PFSK-1 (cell line): ENCODE data around the gene GPR137B.

Experiments used
- FOXP2 ChIP-seq: optimal IDR thresholded peaks from 2 replicates; pipeline ENCODE3; 2011; ENCODE audit warnings: borderline replicate concordance, control low read depth, inconsistent platforms; ENCODE audit not compliant: insufficient read depth; ENCODE audit errors: extremely low read length, extremely low read depth
- POLR2AphosphoS5 ChIP-seq: IDR thresholded peaks from 2 replicates; pipeline ENCODE4 v1.6.1; 2012; ENCODE audit warnings: low read depth, mild to moderate bottlenecking, control low read depth, low read length, moderate library complexity
- SIN3A ChIP-seq: IDR thresholded peaks from 2 replicates; pipeline ENCODE4 v1.6.1; 2012; ENCODE audit warnings: mild to moderate bottlenecking, low read length, moderate library complexity, borderline replicate concordance; ENCODE audit not compliant: insufficient read depth
- TAF1 ChIP-seq: IDR thresholded peaks from 2 replicates; pipeline ENCODE4 v1.6.1; 2012; ENCODE audit warnings: low read length, control low read depth, borderline replicate concordance; ENCODE audit not compliant: insufficient read depth
- TF ChIP-seq, protein P1 (sequence below), 2 experiments: IDR thresholded peaks; 2 replicates each; pipeline versions ENCODE4 v1.6.1 to v1.8.0; 2011 to 2012; ENCODE audit warnings: low read depth in 2 of 2, low read length in 2 of 2, control low read depth in 1 of 2, inconsistent platforms in 1 of 2, mild to moderate bottlenecking in 1 of 2, moderate library complexity in 1 of 2; ENCODE audit not compliant: insufficient read depth in 1 of 2

GPR137B gene

DNA sequence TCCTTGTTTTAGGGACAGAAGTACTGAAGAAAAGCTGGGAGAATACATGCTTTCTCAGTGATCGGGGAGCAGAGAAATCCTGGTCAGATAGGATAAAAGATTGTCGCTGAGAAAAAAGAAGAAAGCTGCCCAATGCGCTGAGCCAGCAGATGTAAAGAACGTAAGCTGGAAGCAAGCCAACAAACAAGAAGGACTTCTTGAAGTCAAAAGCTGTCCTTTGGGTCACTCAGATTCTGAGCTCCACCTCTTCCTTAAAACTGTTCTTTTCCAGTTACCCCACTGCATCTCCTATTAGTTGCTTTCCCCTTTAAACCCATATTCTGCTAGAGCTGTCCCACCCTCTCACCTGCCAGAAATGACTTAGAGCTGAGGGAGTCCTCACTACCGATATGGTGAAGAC, 64.8 kb downstream of the GPR137B start:
- TF ChIP-seq SIN3A (no peak), TAF1 (no peak), FOXP2 (no peak), POLR2AphosphoS5 (no peak)
- TF ChIP-seq, protein P1, sequence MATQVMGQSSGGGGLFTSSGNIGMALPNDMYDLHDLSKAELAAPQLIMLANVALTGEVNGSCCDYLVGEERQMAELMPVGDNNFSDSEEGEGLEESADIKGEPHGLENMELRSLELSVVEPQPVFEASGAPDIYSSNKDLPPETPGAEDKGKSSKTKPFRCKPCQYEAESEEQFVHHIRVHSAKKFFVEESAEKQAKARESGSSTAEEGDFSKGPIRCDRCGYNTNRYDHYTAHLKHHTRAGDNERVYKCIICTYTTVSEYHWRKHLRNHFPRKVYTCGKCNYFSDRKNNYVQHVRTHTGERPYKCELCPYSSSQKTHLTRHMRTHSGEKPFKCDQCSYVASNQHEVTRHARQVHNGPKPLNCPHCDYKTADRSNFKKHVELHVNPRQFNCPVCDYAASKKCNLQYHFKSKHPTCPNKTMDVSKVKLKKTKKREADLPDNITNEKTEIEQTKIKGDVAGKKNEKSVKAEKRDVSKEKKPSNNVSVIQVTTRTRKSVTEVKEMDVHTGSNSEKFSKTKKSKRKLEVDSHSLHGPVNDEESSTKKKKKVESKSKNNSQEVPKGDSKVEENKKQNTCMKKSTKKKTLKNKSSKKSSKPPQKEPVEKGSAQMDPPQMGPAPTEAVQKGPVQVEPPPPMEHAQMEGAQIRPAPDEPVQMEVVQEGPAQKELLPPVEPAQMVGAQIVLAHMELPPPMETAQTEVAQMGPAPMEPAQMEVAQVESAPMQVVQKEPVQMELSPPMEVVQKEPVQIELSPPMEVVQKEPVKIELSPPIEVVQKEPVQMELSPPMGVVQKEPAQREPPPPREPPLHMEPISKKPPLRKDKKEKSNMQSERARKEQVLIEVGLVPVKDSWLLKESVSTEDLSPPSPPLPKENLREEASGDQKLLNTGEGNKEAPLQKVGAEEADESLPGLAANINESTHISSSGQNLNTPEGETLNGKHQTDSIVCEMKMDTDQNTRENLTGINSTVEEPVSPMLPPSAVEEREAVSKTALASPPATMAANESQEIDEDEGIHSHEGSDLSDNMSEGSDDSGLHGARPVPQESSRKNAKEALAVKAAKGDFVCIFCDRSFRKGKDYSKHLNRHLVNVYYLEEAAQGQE (IDR thresholded peaks at IDR 0.05; ENCODE audit: insufficient read depth in 1 of 2, low read depth in 2 of 2, low read length in 2 of 2), result no peak

DNA sequence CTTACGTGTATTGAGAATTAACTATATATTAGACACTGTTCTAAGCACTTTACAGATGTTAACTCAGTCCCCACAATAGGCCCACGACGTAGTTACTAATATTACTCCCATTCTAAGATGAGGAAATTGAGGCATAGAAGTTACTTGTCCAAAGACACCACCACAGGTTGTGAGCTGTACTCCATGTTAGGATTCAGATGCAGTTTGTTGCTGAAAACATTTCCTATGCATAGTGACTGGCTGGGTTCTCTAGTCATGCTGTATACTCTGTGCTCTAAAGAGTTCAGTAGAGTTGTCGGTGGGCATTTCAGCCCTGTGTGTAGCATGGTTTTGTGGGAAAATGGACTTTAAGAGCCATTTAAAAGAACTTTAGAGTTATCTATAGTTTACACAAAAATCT, 65.2 kb downstream of the GPR137B start:
- TF ChIP-seq FOXP2 (no peak), TAF1 (no peak), SIN3A (no peak), POLR2AphosphoS5 (no peak)
- TF ChIP-seq, protein P1 (IDR thresholded peaks at IDR 0.05; ENCODE audit: insufficient read depth in 1 of 2, low read depth in 2 of 2, low read length in 2 of 2), result no peak

DNA sequence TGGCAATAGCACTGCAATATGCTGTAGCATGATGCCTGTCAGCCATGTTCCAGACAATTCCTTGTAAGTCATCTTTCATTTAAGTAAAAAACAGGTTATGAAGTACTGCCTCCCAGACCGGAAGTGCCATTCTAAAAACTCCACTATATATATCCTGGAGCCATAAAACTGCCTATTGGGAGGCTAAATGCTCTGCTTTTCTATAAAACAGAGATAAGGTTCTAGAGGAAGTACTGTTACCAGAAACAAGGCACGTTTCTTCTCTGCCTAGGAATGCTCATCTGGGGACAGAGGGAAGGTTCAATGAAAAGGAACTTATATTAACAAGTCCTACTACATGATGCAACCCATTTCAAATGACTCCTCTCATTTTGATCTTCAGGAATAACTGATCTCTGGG, 66.8 kb downstream of the GPR137B start:
- no peak for TF ChIP-seq SIN3A
- TF ChIP-seq, protein P1 (IDR thresholded peaks at IDR 0.05; ENCODE audit: insufficient read depth in 1 of 2, low read depth in 2 of 2, low read length in 2 of 2), result no peak

DNA sequence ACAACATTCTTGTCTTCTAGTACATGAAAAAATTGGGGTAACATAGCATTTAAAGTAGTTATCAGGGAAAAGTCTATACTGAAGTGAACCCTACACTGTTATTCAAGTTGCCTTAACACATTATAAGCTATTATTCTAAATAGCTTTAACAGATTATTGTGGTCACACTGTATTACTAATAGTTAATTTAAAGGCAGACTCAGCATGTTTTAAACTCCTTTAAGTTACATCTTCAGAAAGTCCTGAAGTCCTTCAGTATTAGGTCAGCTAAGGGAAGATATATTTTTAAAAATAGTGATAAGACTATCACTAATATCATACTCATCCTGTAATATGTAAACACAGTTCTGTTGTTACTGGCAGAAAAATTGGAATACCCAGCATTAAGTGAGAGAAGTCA, 67.4 kb downstream of the GPR137B start:
- TF ChIP-seq POLR2AphosphoS5, result no peak
- no peak for TF ChIP-seq SIN3A
- TF ChIP-seq, protein P1 (IDR thresholded peaks at IDR 0.05; ENCODE audit: insufficient read depth in 1 of 2, low read depth in 2 of 2, low read length in 2 of 2), result no peak
- TF ChIP-seq FOXP2, result no peak
- no peak for TF ChIP-seq TAF1

DNA sequence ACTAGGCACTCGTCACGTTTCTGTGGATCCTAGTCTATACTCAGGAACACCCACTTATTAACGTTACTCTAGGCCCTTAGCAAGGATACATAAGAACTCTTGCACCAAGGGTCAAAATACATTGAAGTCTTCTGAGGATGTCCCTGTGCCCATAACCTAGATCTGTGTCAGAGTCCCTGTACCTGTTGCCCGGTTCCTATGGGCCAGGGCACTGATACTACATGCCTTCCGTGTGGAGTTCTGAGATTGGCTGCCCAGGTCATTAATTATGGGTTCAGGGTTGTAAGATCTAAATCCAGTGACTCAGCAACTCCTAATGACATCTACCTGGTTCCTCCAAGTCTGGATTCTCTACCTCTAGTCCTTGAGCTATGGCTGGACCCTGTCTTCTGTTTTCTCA, 69.5 kb downstream of the GPR137B start:
- TF ChIP-seq TAF1 (no peak), FOXP2 (no peak), SIN3A (no peak), POLR2AphosphoS5 (no peak)
- TF ChIP-seq, protein P1 (IDR thresholded peaks at IDR 0.05; ENCODE audit: insufficient read depth in 1 of 2, low read depth in 2 of 2, low read length in 2 of 2), result no peak
